ENCODE results near the gene GRIK5.
"Not testable (repeated sequence)": the region's sequence is repeated elsewhere in the genome, so short reads cannot be mapped to it uniquely, and the experiment has no call there.

DNA sequence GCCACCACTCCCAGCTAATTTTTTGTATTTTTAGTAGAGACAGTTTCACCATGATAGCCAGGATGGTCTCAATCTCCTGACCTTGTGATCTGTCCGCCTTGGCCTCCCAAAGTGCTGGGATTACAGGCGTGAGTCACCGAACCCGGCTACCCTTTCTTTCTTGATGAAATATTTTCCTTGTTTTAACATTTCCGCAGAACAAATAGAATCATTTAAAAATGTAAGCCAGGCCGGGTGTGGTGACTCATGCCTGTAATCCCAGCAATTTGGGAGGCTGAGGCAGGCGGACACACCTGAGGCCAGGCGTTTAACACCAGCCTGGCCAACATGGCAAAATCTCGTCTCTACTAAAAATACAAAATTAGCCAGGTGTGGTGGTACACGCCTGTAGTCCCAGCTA is 30.2 kb upstream of the GRIK5 start:
- TF ChIP-seq, protein P1, sequence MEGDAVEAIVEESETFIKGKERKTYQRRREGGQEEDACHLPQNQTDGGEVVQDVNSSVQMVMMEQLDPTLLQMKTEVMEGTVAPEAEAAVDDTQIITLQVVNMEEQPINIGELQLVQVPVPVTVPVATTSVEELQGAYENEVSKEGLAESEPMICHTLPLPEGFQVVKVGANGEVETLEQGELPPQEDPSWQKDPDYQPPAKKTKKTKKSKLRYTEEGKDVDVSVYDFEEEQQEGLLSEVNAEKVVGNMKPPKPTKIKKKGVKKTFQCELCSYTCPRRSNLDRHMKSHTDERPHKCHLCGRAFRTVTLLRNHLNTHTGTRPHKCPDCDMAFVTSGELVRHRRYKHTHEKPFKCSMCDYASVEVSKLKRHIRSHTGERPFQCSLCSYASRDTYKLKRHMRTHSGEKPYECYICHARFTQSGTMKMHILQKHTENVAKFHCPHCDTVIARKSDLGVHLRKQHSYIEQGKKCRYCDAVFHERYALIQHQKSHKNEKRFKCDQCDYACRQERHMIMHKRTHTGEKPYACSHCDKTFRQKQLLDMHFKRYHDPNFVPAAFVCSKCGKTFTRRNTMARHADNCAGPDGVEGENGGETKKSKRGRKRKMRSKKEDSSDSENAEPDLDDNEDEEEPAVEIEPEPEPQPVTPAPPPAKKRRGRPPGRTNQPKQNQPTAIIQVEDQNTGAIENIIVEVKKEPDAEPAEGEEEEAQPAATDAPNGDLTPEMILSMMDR (IDR thresholded peaks at IDR 0.05; ENCODE audit: poor library complexity) = not testable (repeated sequence)
- not testable (repeated sequence) for TF ChIP-seq EZH2phosphoT487 (IDR thresholded peaks at IDR 0.05; ENCODE audit: low read depth, severe bottlenecking, unreplicated experiment)
